Measurements from ENCODE around the gene ITK. TPM values are rescaled to one million over a fixed set of nuclear protein-coding genes. Genes with fewer than 3 reads are reported as not detected.

The ITK gene
- total and polyA plus RNA-seq, 2 donors from 2014 or later = 0.11 to 14.0 TPM

- TF ChIP-seq, protein P1, sequence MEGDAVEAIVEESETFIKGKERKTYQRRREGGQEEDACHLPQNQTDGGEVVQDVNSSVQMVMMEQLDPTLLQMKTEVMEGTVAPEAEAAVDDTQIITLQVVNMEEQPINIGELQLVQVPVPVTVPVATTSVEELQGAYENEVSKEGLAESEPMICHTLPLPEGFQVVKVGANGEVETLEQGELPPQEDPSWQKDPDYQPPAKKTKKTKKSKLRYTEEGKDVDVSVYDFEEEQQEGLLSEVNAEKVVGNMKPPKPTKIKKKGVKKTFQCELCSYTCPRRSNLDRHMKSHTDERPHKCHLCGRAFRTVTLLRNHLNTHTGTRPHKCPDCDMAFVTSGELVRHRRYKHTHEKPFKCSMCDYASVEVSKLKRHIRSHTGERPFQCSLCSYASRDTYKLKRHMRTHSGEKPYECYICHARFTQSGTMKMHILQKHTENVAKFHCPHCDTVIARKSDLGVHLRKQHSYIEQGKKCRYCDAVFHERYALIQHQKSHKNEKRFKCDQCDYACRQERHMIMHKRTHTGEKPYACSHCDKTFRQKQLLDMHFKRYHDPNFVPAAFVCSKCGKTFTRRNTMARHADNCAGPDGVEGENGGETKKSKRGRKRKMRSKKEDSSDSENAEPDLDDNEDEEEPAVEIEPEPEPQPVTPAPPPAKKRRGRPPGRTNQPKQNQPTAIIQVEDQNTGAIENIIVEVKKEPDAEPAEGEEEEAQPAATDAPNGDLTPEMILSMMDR (IDR thresholded peaks at IDR 0.05; ENCODE audit: borderline replicate concordance, extremely low read depth, insufficient read depth) = no peak
- FAIRE-seq (no peak), DNase-seq (no peak)
- H3K4me3 ChIP-seq (ENCODE audit: low read length in 3 of 3) = no peak overlapping the region
- H3K4me1 ChIP-seq (ENCODE audit: control insufficient read depth in 2 of 3, insufficient read depth in 2 of 3, low read depth in 1 of 3, low read length in 3 of 3) = no peaks in the 10 kb centered on the region
- H3K36me3 ChIP-seq (ENCODE audit: control insufficient read depth in 2 of 3, insufficient read depth in 3 of 3, low read length in 3 of 3) = no peaks in the 10 kb centered on the region
- intact Hi-C loops (cut with DNase I) = no loop called here
- H3K9ac ChIP-seq (ENCODE audit: low read length in 3 of 3) = no peak overlapping the region
- H3K27ac ChIP-seq (ENCODE audit: low read depth in 2 of 2, low read length in 2 of 2) = no peak overlapping the region
- H3K9me3 ChIP-seq (ENCODE audit: control insufficient read depth in 2 of 3, insufficient read depth in 1 of 3, low read length in 3 of 3) = no peaks in the 10 kb centered on the region
- no peaks in the 10 kb centered on the region for H3K27me3 ChIP-seq (ENCODE audit: control insufficient read depth, insufficient read depth, low read length)
Measured at GRCh38 chr5:157187046-157187754, 6.6 kb downstream of the ITK start.

GRCh38 chr5:157188270-157188669 is 7.6 kb downstream of the ITK start:
- FAIRE-seq = no peak
- H3K36me3 ChIP-seq (ENCODE audit: control insufficient read depth in 2 of 3, insufficient read depth in 3 of 3, low read length in 3 of 3) = no peaks in the 10 kb centered on the region

GRCh38 chr5:157189223-157189622 is 8.6 kb downstream of the ITK start:
- FAIRE-seq (no peak), DNase-seq (no peak)
- TF ChIP-seq, protein P1 (IDR thresholded peaks at IDR 0.05; ENCODE audit: borderline replicate concordance, extremely low read depth, insufficient read depth) = no peak
- Histone ChIP-seq H3K4me1 (ENCODE audit: control insufficient read depth in 2 of 3, insufficient read depth in 2 of 3, low read depth in 1 of 3, low read length in 3 of 3) (no peaks in the 10 kb centered on the region), H3K36me3 (ENCODE audit: control insufficient read depth in 2 of 3, insufficient read depth in 3 of 3, low read length in 3 of 3) (no peaks in the 10 kb centered on the region), H3K4me3 (ENCODE audit: low read length in 3 of 3) (no peak overlapping the region), H3K9ac (ENCODE audit: low read length in 3 of 3) (no peak overlapping the region), H3K9me3 (ENCODE audit: control insufficient read depth in 2 of 3, insufficient read depth in 1 of 3, low read length in 3 of 3) (no peaks in the 10 kb centered on the region), H3K27ac (ENCODE audit: low read depth in 2 of 2, low read length in 2 of 2) (no peak overlapping the region), H3K27me3 (ENCODE audit: control insufficient read depth, insufficient read depth, low read length) (no peaks in the 10 kb centered on the region)
- intact Hi-C loops (cut with DNase I) = no loop called here

More at GRCh38 chr5:157188270-157188669, 7.6 kb downstream of the ITK start:
- no peaks in the 10 kb centered on the region for H3K27me3 ChIP-seq (ENCODE audit: control insufficient read depth, insufficient read depth, low read length)
- H3K27ac ChIP-seq (ENCODE audit: low read depth in 2 of 2, low read length in 2 of 2) = no peak overlapping the region
- no peaks in the 10 kb centered on the region for H3K4me1 ChIP-seq (ENCODE audit: control insufficient read depth in 2 of 3, insufficient read depth in 2 of 3, low read depth in 1 of 3, low read length in 3 of 3)
- no peak for DNase-seq
- no peak overlapping the region for H3K9ac ChIP-seq (ENCODE audit: low read length in 3 of 3)
- H3K9me3 ChIP-seq (ENCODE audit: control insufficient read depth in 2 of 3, insufficient read depth in 1 of 3, low read length in 3 of 3) = no peaks in the 10 kb centered on the region
- H3K4me3 ChIP-seq (ENCODE audit: low read length in 3 of 3) = no peak overlapping the region
- TF ChIP-seq, protein P1 (IDR thresholded peaks at IDR 0.05; ENCODE audit: borderline replicate concordance, extremely low read depth, insufficient read depth) = no peak
- intact Hi-C loops (cut with DNase I) = no loop called here
